GM19395 (cell line): Measurements from ENCODE around the gene RALGPS1.
"Not testable (repeated sequence)": the region's sequence is repeated elsewhere in the genome, so short reads cannot be mapped to it uniquely, and the experiment has no call there.

Experiments used
- ATAC-seq: cut with Tn5 transposase; IDR thresholded peaks from one replicate; pipeline ENCODE4 v1.9.1; 2021; ENCODE audit warnings: mild to moderate bottlenecking, moderate library complexity; ENCODE audit not compliant: unreplicated experiment

Gene RALGPS1

GRCh38 chr9:126985870-126986498 is 71.4 kb downstream of the RALGPS1 start:
- peak; percentile 56 for ATAC-seq

- no peak for ATAC-seq
These were observed 71.9 kb downstream of the RALGPS1 start for GRCh38 chr9:126986506-126986951.

GRCh38 chr9:126988857-126989256 is 74.3 kb downstream of the RALGPS1 start:
- ATAC-seq: no peak

- ATAC-seq: no peak
These were observed 75.6 kb downstream of the RALGPS1 start for GRCh38 chr9:126989847-126990842.

- no peak for ATAC-seq
These were observed 76.6 kb downstream of the RALGPS1 start for GRCh38 chr9:126991183-126991582.

- no peak for ATAC-seq
These were observed 77.8 kb downstream of the RALGPS1 start for GRCh38 chr9:126992427-126992826.

GRCh38 chr9:126999315-127000068 is 84.9 kb downstream of the RALGPS1 start:
- ATAC-seq: no peak

- peak; percentile 96 for ATAC-seq
These were observed 90.6 kb downstream of the RALGPS1 start for GRCh38 chr9:127004946-127005769.

GRCh38 chr9:127005770-127006314 is 91.3 kb downstream of the RALGPS1 start:
- ATAC-seq: peak; percentile 10

- ATAC-seq: no peak
These were observed 93.1 kb downstream of the RALGPS1 start for GRCh38 chr9:127007638-127008037.

- no peak for ATAC-seq
These were observed 93.5 kb downstream of the RALGPS1 start for GRCh38 chr9:127008076-127008475.

GRCh38 chr9:127011772-127012171 is 97.2 kb downstream of the RALGPS1 start:
- ATAC-seq: no peak

GRCh38 chr9:127012250-127012649 is 97.7 kb downstream of the RALGPS1 start:
- ATAC-seq: no peak

GRCh38 chr9:127013597-127013996 is 99.0 kb downstream of the RALGPS1 start:
- no peak for ATAC-seq

- no peak for ATAC-seq
These were observed 99.8 kb downstream of the RALGPS1 start for GRCh38 chr9:127014216-127014909.

GRCh38 chr9:127014910-127015540 is 100.4 kb downstream of the RALGPS1 start:
- no peak for ATAC-seq

- no peak for ATAC-seq
These were observed 101.4 kb downstream of the RALGPS1 start for GRCh38 chr9:127015921-127016512.

GRCh38 chr9:127017979-127018378 is 103.4 kb downstream of the RALGPS1 start:
- ATAC-seq: not testable (repeated sequence)

GRCh38 chr9:127018935-127019334 is 104.4 kb downstream of the RALGPS1 start:
- no peak for ATAC-seq
